ENCODE results near the gene DROSHA. TPM values are rescaled to one million over a fixed set of nuclear protein-coding genes. Genes with fewer than 3 reads are reported as not detected.

Gene DROSHA
- total and polyA plus RNA-seq, 2 donors (not counting 1 experiment from before 2014, with no cell fraction given), result 44.1 to 48.4 TPM

DNA sequence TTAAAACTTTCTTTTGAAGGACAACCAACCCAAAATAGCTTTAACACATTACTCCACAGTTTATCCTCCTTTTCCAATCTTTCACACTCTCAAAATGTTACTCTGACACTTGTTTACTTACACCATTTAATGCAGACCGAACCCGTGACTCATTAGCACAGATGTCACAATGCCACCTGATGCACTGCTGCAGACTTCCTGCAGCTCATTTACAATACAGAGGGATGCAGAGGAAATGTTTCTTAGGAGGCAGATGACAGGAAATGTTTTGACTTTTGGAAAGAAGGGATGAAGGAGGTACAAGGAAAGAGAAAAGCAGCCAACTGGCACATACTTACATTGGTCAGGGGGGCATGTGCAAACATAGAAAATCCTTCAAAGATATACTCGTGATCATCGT is 39.0 kb downstream of the DROSHA start:
- Histone ChIP-seq H3K27me3 (ENCODE audit: control insufficient read depth, insufficient read depth, low read length) (no peaks in the 10 kb centered on the region), H3K4me3 (replicated peaks in 1 of 4; ENCODE audit: control extremely low read depth in 1 of 4, insufficient read depth in 1 of 4, low read depth in 3 of 4, low read length in 4 of 4) (no peak overlapping the region), H3K9me3 (ENCODE audit: control insufficient read depth, insufficient read depth, low read depth, low read length) (no peaks in the 10 kb centered on the region), H3K27ac (ENCODE audit: insufficient read depth, low read length) (no peak overlapping the region), H2AFZ (ENCODE audit: low read length) (no peak overlapping the region), H3K4me1 (ENCODE audit: control insufficient read depth, extremely low read depth, insufficient read depth, low read length) (peaks cover 6% of the 10 kb centered on the region), H3K79me2 (ENCODE audit: control insufficient read depth, insufficient read depth, low read length) (no peaks in the 10 kb centered on the region), H3K4me2 (ENCODE audit: extremely low read depth, insufficient read depth, low read length) (peak overlapping the region; percentile 45), H4K20me1 (ENCODE audit: control insufficient read depth, extremely low read depth, insufficient read depth, low read length) (no peaks in the 10 kb centered on the region), H3K9ac (ENCODE audit: insufficient read depth, low read length) (no peak overlapping the region), H3K36me3 (ENCODE audit: control insufficient read depth, insufficient read depth, low read length) (peaks cover 5% of the 10 kb centered on the region)
- peak; percentile 25 to 33 for DNase-seq (ENCODE audit: low read depth in 2 of 2)
- TF ChIP-seq EZH2 (IDR thresholded peaks at IDR 0.05; ENCODE audit: low read length, missing control alignments), result no peak
- TF ChIP-seq, protein P1, sequence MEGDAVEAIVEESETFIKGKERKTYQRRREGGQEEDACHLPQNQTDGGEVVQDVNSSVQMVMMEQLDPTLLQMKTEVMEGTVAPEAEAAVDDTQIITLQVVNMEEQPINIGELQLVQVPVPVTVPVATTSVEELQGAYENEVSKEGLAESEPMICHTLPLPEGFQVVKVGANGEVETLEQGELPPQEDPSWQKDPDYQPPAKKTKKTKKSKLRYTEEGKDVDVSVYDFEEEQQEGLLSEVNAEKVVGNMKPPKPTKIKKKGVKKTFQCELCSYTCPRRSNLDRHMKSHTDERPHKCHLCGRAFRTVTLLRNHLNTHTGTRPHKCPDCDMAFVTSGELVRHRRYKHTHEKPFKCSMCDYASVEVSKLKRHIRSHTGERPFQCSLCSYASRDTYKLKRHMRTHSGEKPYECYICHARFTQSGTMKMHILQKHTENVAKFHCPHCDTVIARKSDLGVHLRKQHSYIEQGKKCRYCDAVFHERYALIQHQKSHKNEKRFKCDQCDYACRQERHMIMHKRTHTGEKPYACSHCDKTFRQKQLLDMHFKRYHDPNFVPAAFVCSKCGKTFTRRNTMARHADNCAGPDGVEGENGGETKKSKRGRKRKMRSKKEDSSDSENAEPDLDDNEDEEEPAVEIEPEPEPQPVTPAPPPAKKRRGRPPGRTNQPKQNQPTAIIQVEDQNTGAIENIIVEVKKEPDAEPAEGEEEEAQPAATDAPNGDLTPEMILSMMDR (conservative IDR thresholded peaks at IDR 0.05 in 1 of 2, IDR thresholded peaks at IDR 0.05 in 1 of 2; ENCODE audit: low read depth in 1 of 2, low read length in 2 of 2), result no peak

DNA sequence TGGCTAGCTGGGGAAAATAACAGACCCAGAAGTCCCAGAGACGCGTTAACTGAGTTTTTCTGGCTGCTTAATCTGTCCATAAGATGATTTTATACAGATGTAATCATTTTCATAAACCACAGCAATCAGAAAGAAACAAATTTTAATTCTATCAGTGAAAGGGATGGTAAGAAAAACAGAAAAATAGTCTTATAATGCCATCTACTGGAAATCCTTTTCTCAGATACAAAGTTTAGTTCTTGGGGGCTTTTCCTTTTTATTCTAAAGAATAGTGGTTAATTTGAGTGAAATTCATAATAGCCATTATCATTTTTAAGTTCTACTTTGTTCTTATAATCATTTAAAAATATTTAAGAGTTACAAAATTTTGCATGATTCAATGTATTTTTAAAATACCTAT is 44.4 kb downstream of the DROSHA start:
- DNase-seq (ENCODE audit: low read depth in 2 of 2), result peak in 1 of 2 donors; percentile 5
- no peak overlapping the region for H3K9ac ChIP-seq (ENCODE audit: insufficient read depth, low read length)
- H3K4me1 ChIP-seq (ENCODE audit: control insufficient read depth, extremely low read depth, insufficient read depth, low read length), result peaks cover 2% of the 10 kb centered on the region
- no peaks in the 10 kb centered on the region for H4K20me1 ChIP-seq (ENCODE audit: control insufficient read depth, extremely low read depth, insufficient read depth, low read length)
- H3K9me3 ChIP-seq (ENCODE audit: control insufficient read depth, insufficient read depth, low read depth, low read length), result no peaks in the 10 kb centered on the region
- no peak for TF ChIP-seq EZH2 (IDR thresholded peaks at IDR 0.05; ENCODE audit: low read length, missing control alignments)
- TF ChIP-seq, protein P1 (conservative IDR thresholded peaks at IDR 0.05 in 1 of 2, IDR thresholded peaks at IDR 0.05 in 1 of 2; ENCODE audit: low read depth in 1 of 2, low read length in 2 of 2), result no peak
- peaks cover 3% of the 10 kb centered on the region for H3K36me3 ChIP-seq (ENCODE audit: control insufficient read depth, insufficient read depth, low read length)
- no peak overlapping the region for H3K27ac ChIP-seq (ENCODE audit: insufficient read depth, low read length)
- no peaks in the 10 kb centered on the region for H3K27me3 ChIP-seq (ENCODE audit: control insufficient read depth, insufficient read depth, low read length)
- H3K4me2 ChIP-seq (ENCODE audit: extremely low read depth, insufficient read depth, low read length), result no peak overlapping the region
- no peaks in the 10 kb centered on the region for H3K79me2 ChIP-seq (ENCODE audit: control insufficient read depth, insufficient read depth, low read length)
- H3K4me3 ChIP-seq (replicated peaks in 1 of 4; ENCODE audit: control extremely low read depth in 1 of 4, insufficient read depth in 1 of 4, low read depth in 3 of 4, low read length in 4 of 4), result no peak overlapping the region
- no peak overlapping the region for H2AFZ ChIP-seq (ENCODE audit: low read length)

DNA sequence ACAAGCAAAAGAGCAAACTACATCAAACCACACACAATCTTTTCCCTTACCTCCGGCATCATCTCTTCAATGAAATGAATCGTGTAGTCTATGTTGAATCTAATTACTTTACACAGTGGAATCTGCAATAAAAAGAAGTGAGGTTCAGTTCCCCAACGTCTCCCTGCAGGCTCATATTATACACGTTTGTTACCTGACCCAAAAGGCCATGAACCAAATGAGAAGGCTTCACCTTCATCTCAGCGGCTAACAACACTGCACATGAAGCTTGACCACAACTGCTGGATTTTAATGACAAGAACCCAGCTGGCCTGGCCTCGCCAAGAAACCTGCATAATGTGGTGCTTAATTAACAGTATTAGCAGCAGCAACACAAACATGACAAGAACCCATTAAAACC is 45.5 kb downstream of the DROSHA start:
- Histone ChIP-seq H3K4me3 (replicated peaks in 1 of 4; ENCODE audit: control extremely low read depth in 1 of 4, insufficient read depth in 1 of 4, low read depth in 3 of 4, low read length in 4 of 4) (no peak overlapping the region), H3K79me2 (ENCODE audit: control insufficient read depth, insufficient read depth, low read length) (no peaks in the 10 kb centered on the region), H2AFZ (ENCODE audit: low read length) (no peak overlapping the region), H3K27me3 (ENCODE audit: control insufficient read depth, insufficient read depth, low read length) (no peaks in the 10 kb centered on the region), H3K4me1 (ENCODE audit: control insufficient read depth, extremely low read depth, insufficient read depth, low read length) (no peaks in the 10 kb centered on the region), H3K4me2 (ENCODE audit: extremely low read depth, insufficient read depth, low read length) (no peak overlapping the region), H3K9ac (ENCODE audit: insufficient read depth, low read length) (no peak overlapping the region), H3K36me3 (ENCODE audit: control insufficient read depth, insufficient read depth, low read length) (peaks cover 1% of the 10 kb centered on the region), H4K20me1 (ENCODE audit: control insufficient read depth, extremely low read depth, insufficient read depth, low read length) (no peaks in the 10 kb centered on the region), H3K27ac (ENCODE audit: insufficient read depth, low read length) (no peak overlapping the region), H3K9me3 (ENCODE audit: control insufficient read depth, insufficient read depth, low read depth, low read length) (no peaks in the 10 kb centered on the region)
- no peak for DNase-seq (ENCODE audit: low read depth in 2 of 2)
- no peak for TF ChIP-seq EZH2 (IDR thresholded peaks at IDR 0.05; ENCODE audit: low read length, missing control alignments)
- TF ChIP-seq, protein P1 (conservative IDR thresholded peaks at IDR 0.05 in 1 of 2, IDR thresholded peaks at IDR 0.05 in 1 of 2; ENCODE audit: low read depth in 1 of 2, low read length in 2 of 2), result no peak

Measured in fibroblast of lung (primary cell).